ENCODE data around the gene SNX3.

The SNX3 gene

DNA sequence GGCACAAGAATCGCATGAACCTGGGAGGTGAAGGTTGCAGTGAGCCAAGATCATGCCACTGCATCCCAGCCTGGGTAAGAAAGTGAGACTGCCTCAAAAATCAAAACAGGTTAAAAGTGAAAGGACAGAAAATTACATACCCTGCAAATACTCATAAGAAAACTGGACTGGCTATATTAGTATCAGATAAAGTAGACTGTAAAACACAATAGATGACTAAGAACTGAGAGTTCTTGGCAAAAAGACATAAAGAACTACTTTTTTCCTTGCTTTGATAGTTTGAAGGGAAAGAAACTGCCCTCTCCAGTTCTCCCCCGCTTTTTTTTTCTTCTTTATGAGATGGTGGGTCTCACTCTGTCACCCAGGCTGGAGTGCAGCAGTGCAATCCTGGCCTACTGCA is 17.0 kb downstream of the SNX3 start:
- H3K4me3 ChIP-seq (ENCODE audit: low read length): no peak overlapping the region
- H4K20me1 ChIP-seq (ENCODE audit: insufficient read depth, low read length): peaks cover 13% of the 10 kb centered on the region
- H3K79me2 ChIP-seq (ENCODE audit: low read length): peaks cover 10% of the 10 kb centered on the region
- no peak overlapping the region for H3K9ac ChIP-seq (ENCODE audit: low read length)
- TF ChIP-seq EZH2phosphoT487 (IDR thresholded peaks at IDR 0.05; ENCODE audit: low read depth) (no peak), CTCF (IDR thresholded peaks at IDR 0.05; ENCODE audit: low read depth, low read length) (no peak)
- H3K4me1 ChIP-seq (ENCODE audit: low read length): no peaks in the 10 kb centered on the region
- no peaks in the 10 kb centered on the region for H3K27me3 ChIP-seq (ENCODE audit: low read depth, low read length)
- no peaks in the 10 kb centered on the region for H3K9me3 ChIP-seq (ENCODE audit: insufficient read depth, low read length)
- H3K4me2 ChIP-seq (ENCODE audit: low read length): no peak overlapping the region
- no peak overlapping the region for H3K27ac ChIP-seq (ENCODE audit: low read length)
- H2AFZ ChIP-seq (ENCODE audit: low read depth, low read length): no peak overlapping the region
- peaks cover 2% of the 10 kb centered on the region for H3K36me3 ChIP-seq (replicated peaks; ENCODE audit: low read depth, low read length)

GRCh38 chr6:108242721-108243120 is 18.1 kb downstream of the SNX3 start:
- Histone ChIP-seq H3K36me3 (replicated peaks; ENCODE audit: low read depth, low read length) (peaks cover 2% of the 10 kb centered on the region), H2AFZ (ENCODE audit: low read depth, low read length) (no peak overlapping the region), H3K4me2 (ENCODE audit: low read length) (no peak overlapping the region), H3K79me2 (ENCODE audit: low read length) (peaks cover 7% of the 10 kb centered on the region; the same call in 1 of the 2 replicates), H3K4me3 (ENCODE audit: low read length) (no peak overlapping the region), H4K20me1 (ENCODE audit: insufficient read depth, low read length) (0 out of 2 replicates have a peak, but pooled peaks cover 5% of the 10 kb centered on the region), H3K9ac (ENCODE audit: low read length) (no peak overlapping the region), H3K27me3 (ENCODE audit: low read depth, low read length) (no peaks in the 10 kb centered on the region), H3K4me1 (ENCODE audit: low read length) (no peaks in the 10 kb centered on the region), H3K27ac (ENCODE audit: low read length) (no peak overlapping the region), H3K9me3 (ENCODE audit: insufficient read depth, low read length) (no peaks in the 10 kb centered on the region)
- TF ChIP-seq EZH2phosphoT487 (IDR thresholded peaks at IDR 0.05; ENCODE audit: low read depth): no peak
- no peak for TF ChIP-seq CTCF (IDR thresholded peaks at IDR 0.05; ENCODE audit: low read depth, low read length)

GRCh38 chr6:108242259-108242658 is 18.6 kb downstream of the SNX3 start:
- Histone ChIP-seq H3K4me1 (ENCODE audit: low read length) (no peaks in the 10 kb centered on the region), H3K9me3 (ENCODE audit: insufficient read depth, low read length) (no peaks in the 10 kb centered on the region), H4K20me1 (ENCODE audit: insufficient read depth, low read length) (0 out of 2 replicates have a peak, but pooled peaks cover 5% of the 10 kb centered on the region), H3K27me3 (ENCODE audit: low read depth, low read length) (no peaks in the 10 kb centered on the region), H3K9ac (ENCODE audit: low read length) (no peak overlapping the region), H3K36me3 (replicated peaks; ENCODE audit: low read depth, low read length) (peaks cover 2% of the 10 kb centered on the region), H3K4me3 (ENCODE audit: low read length) (no peak overlapping the region), H3K4me2 (ENCODE audit: low read length) (no peak overlapping the region), H3K27ac (ENCODE audit: low read length) (no peak overlapping the region), H3K79me2 (ENCODE audit: low read length) (peaks cover 7% of the 10 kb centered on the region; the same call in 1 of the 2 replicates), H2AFZ (ENCODE audit: low read depth, low read length) (no peak overlapping the region)
- TF ChIP-seq EZH2phosphoT487 (IDR thresholded peaks at IDR 0.05; ENCODE audit: low read depth) (no peak), CTCF (IDR thresholded peaks at IDR 0.05; ENCODE audit: low read depth, low read length) (no peak)

GRCh38 chr6:108238322-108238721 is 22.5 kb downstream of the SNX3 start:
- H3K4me2 ChIP-seq (ENCODE audit: low read length): no peak overlapping the region
- no peaks in the 10 kb centered on the region for H3K4me1 ChIP-seq (ENCODE audit: low read length)
- no peak overlapping the region for H3K4me3 ChIP-seq (ENCODE audit: low read length)
- no peak overlapping the region for H3K27ac ChIP-seq (ENCODE audit: low read length)
- peaks cover 1% of the 10 kb centered on the region for H3K36me3 ChIP-seq (replicated peaks; ENCODE audit: low read depth, low read length)
- no peaks in the 10 kb centered on the region for H3K9me3 ChIP-seq (ENCODE audit: insufficient read depth, low read length)
- peaks cover 7% of the 10 kb centered on the region; the same call in 1 of the 2 replicates for H3K79me2 ChIP-seq (ENCODE audit: low read length)
- H2AFZ ChIP-seq (ENCODE audit: low read depth, low read length): no peak overlapping the region
- H3K9ac ChIP-seq (ENCODE audit: low read length): no peak overlapping the region
- TF ChIP-seq EZH2phosphoT487 (IDR thresholded peaks at IDR 0.05; ENCODE audit: low read depth): no peak
- no peak for TF ChIP-seq CTCF (IDR thresholded peaks at IDR 0.05; ENCODE audit: low read depth, low read length)
- H4K20me1 ChIP-seq (ENCODE audit: insufficient read depth, low read length): 0 out of 2 replicates have a peak, but pooled peaks cover 3% of the 10 kb centered on the region
- no peaks in the 10 kb centered on the region for H3K27me3 ChIP-seq (ENCODE audit: low read depth, low read length)
